ENCODE measurements around the gene SERPINB1. TPM values are rescaled to one million over a fixed set of nuclear protein-coding genes. Genes with fewer than 3 reads are reported as not detected.

Gene SERPINB1
- total RNA-seq, 2 experiments from 2014 or later, result 58.3 to 58.4 TPM

- peaks cover 3% of the 10 kb centered on the region for H3K9me3 Mint-ChIP-seq
- POLR2A ChIA-PET, result no interaction called here
Observed at GRCh38 chr6:2852921-2853322, 11.3 kb upstream of the SERPINB1 start.

GRCh38 chr6:2852514-2852855 is 10.8 kb upstream of the SERPINB1 start:
- Mint-ChIP-seq H3K27ac (peak overlapping the region; percentile 94), H3K27me3 (no peaks in the 10 kb centered on the region), H3K9me3 (peaks cover 3% of the 10 kb centered on the region), H3K4me1 (ENCODE audit: low read depth) (peaks cover 66% of the 10 kb centered on the region), H3K36me3 (ENCODE audit: low read depth) (no peaks in the 10 kb centered on the region), H3K4me3 (no peak overlapping the region)
- no peak overlapping the region for H3K27ac ChIP-seq (ENCODE audit: low read depth in 1 of 2, low read length in 2 of 2)
- no peak overlapping the region for H3K4me3 ChIP-seq (ENCODE audit: low read length)
- ChIA-PET POLR2A (no interaction called here), CTCF (no interaction called here)
- peaks cover 68% of the 10 kb centered on the region for H3K4me1 ChIP-seq (ENCODE audit: insufficient read depth, low read length)
- H3K27me3 ChIP-seq (ENCODE audit: control insufficient read depth in 1 of 2, insufficient read depth in 2 of 2, low read length in 2 of 2), result no peaks in the 10 kb centered on the region
- no peak for DNase-seq
- no peaks in the 10 kb centered on the region for H3K36me3 ChIP-seq (ENCODE audit: insufficient read depth, low read length)
- intact Hi-C loops (cut with DNase I, micrococcal nuclease), result no loop called here
- TF ChIP-seq CTCF (IDR thresholded peaks at IDR 0.05), result no peak
- no peak for ATAC-seq (ENCODE audit: poor library complexity)
- H3K9me3 ChIP-seq (ENCODE audit: control insufficient read depth in 1 of 2, insufficient read depth in 1 of 2, low read length in 2 of 2), result peaks cover 0 to 7% of the 10 kb centered on the region in 2 experiments

More at GRCh38 chr6:2852921-2853322, 11.3 kb upstream of the SERPINB1 start:
- DNase-seq (peak in 2 of 14 experiments; percentile 57 to 68), ATAC-seq (ENCODE audit: poor library complexity) (no peak)
- Histone ChIP-seq H3K36me3 (ENCODE audit: insufficient read depth, low read length) (no peaks in the 10 kb centered on the region), H3K27ac (ENCODE audit: low read depth in 1 of 2, low read length in 2 of 2) (no peak overlapping the region), H3K9me3 (ENCODE audit: control insufficient read depth in 1 of 2, insufficient read depth in 1 of 2, low read length in 2 of 2) (peaks cover 0 to 7% of the 10 kb centered on the region in 2 experiments), H3K4me1 (ENCODE audit: insufficient read depth, low read length) (peaks cover 71% of the 10 kb centered on the region), H3K4me3 (ENCODE audit: low read length) (no peak overlapping the region), H3K27me3 (ENCODE audit: control insufficient read depth in 1 of 2, insufficient read depth in 2 of 2, low read length in 2 of 2) (no peaks in the 10 kb centered on the region)
- Mint-ChIP-seq H3K36me3 (ENCODE audit: low read depth) (no peaks in the 10 kb centered on the region), H3K27ac (peak overlapping the region; percentile 94), H3K4me3 (peak overlapping the region; percentile 39), H3K27me3 (no peaks in the 10 kb centered on the region), H3K4me1 (ENCODE audit: low read depth) (peaks cover 70% of the 10 kb centered on the region)
- TF ChIP-seq CTCF (IDR thresholded peaks at IDR 0.05), result no peak
- intact Hi-C loops (cut with DNase I, micrococcal nuclease), result no loop called here
- CTCF ChIA-PET, result no interaction called here

GRCh38 chr6:2851727-2852513 is 10.3 kb upstream of the SERPINB1 start:
- peaks cover 64% of the 10 kb centered on the region for H3K4me1 Mint-ChIP-seq (ENCODE audit: low read depth)
- H3K27ac ChIP-seq (ENCODE audit: low read depth in 1 of 2, low read length in 2 of 2), result no peak overlapping the region
- H3K36me3 ChIP-seq (ENCODE audit: insufficient read depth, low read length), result no peaks in the 10 kb centered on the region
- H3K4me3 ChIP-seq (ENCODE audit: low read length), result no peak overlapping the region
- intact Hi-C loops (cut with DNase I, micrococcal nuclease), result no loop called here
- POLR2A ChIA-PET, result interaction anchor here (1.1 to 2.2 kb wide), 3 partner anchors 10 to 40 kb away, joined by 3 to 10 read pairs (median 5); partner anchors contain the start of gene SERPINB1
- no peak for TF ChIP-seq CTCF (IDR thresholded peaks at IDR 0.05)
- H3K27me3 Mint-ChIP-seq, result no peaks in the 10 kb centered on the region
- peak overlapping the region; percentile 94 for H3K27ac Mint-ChIP-seq
- no peak overlapping the region for H3K4me3 Mint-ChIP-seq
- peaks cover 62% of the 10 kb centered on the region for H3K4me1 ChIP-seq (ENCODE audit: insufficient read depth, low read length)
- CTCF ChIA-PET, result interaction anchor here (0.5 kb wide), 1 partner anchor 45 kb away, joined by 3 read pairs; no protein-coding TSS in a partner anchor
- no peak for ATAC-seq (ENCODE audit: poor library complexity)
- H3K36me3 Mint-ChIP-seq (ENCODE audit: low read depth), result no peaks in the 10 kb centered on the region
- no peaks in the 10 kb centered on the region for H3K27me3 ChIP-seq (ENCODE audit: control insufficient read depth in 1 of 2, insufficient read depth in 2 of 2, low read length in 2 of 2)
- H3K9me3 ChIP-seq (ENCODE audit: control insufficient read depth in 1 of 2, insufficient read depth in 1 of 2, low read length in 2 of 2), result peaks cover 0 to 7% of the 10 kb centered on the region in 2 experiments
- DNase-seq, result no peak
- peaks cover 3% of the 10 kb centered on the region for H3K9me3 Mint-ChIP-seq
